Epithelial cell of esophagus (primary cell): Measurements from ENCODE around the gene CWC15.
"Not testable (repeated sequence)": the region's sequence is repeated elsewhere in the genome, so short reads cannot be mapped to it uniquely, and the experiment has no call there.

Experiments used
- DNase-seq: peaks from one replicate; pipeline ENCODE4 v3.0.0; 2010; ENCODE audit warnings: low read depth
- H3K4me3 ChIP-seq: 2 replicates; pipeline ENCODE4 v1.5.1; 2011; ENCODE audit warnings: mild to moderate bottlenecking, low read length, control low read depth
- TF ChIP-seq, protein P1 (sequence below): IDR thresholded peaks from 2 replicates; pipeline ENCODE4 v1.5.1; 2011; ENCODE audit warnings: low read depth, mild to moderate bottlenecking, low read length, control low read depth, inconsistent platforms; ENCODE audit not compliant: insufficient read depth; ENCODE audit errors: missing control alignments

The CWC15 gene

DNA sequence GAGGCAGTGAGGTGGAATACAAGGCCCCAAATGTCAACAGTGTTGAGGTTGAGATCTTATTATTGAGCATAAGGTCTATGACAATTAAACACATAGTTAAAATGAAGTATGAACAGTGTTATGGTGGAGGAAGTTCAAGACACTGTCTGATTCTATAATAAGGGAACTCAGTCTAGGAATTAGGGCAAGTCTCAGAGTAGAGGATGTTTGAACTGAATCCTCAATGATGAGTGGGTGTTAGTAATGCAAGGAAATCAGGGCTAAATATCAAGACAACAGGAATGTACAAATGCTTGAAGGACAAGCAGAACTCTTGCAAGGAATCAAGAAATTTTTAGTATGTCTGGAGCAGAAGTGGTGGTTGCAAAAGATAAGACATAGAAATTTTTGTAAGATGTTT is 53.0 kb downstream of the CWC15 start:
- TF ChIP-seq, protein P1, sequence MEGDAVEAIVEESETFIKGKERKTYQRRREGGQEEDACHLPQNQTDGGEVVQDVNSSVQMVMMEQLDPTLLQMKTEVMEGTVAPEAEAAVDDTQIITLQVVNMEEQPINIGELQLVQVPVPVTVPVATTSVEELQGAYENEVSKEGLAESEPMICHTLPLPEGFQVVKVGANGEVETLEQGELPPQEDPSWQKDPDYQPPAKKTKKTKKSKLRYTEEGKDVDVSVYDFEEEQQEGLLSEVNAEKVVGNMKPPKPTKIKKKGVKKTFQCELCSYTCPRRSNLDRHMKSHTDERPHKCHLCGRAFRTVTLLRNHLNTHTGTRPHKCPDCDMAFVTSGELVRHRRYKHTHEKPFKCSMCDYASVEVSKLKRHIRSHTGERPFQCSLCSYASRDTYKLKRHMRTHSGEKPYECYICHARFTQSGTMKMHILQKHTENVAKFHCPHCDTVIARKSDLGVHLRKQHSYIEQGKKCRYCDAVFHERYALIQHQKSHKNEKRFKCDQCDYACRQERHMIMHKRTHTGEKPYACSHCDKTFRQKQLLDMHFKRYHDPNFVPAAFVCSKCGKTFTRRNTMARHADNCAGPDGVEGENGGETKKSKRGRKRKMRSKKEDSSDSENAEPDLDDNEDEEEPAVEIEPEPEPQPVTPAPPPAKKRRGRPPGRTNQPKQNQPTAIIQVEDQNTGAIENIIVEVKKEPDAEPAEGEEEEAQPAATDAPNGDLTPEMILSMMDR = no peak
- H3K4me3 ChIP-seq = no peak overlapping the region
- DNase-seq = no peak

DNA sequence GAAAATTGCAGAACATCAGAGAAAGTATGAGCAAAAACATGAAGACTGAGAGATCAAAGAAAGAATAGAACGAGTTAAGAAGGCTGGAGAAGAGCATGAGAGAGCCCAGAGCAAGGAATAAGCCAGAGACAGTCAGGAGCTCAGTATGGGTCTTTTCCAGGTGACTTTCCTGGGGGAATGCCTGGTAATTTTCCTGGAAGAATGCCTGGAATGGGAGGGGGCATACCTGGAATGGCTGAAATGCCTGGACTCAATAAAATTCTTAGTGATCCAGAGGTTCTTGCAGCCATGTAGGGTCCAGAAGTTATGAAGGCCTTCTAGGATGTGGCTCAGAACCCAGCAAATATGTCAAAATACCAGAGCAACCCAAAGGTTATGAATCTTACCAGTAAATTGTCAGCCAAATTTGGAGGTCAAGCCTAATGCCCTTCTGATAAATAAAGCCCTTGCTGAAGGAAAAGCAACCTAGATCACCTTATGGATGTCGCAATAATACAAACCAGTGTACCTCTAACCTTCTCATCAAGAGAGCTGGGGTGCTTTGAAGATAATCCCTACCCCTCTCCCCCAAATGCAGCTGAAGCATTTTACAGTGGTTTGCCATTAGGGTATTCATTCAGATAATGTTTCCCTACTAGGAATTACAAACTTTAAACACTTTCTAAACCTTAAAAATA is 59.5 kb downstream of the CWC15 start:
- DNase-seq, H3K4me3 ChIP-seq: not testable (repeated sequence)

DNA sequence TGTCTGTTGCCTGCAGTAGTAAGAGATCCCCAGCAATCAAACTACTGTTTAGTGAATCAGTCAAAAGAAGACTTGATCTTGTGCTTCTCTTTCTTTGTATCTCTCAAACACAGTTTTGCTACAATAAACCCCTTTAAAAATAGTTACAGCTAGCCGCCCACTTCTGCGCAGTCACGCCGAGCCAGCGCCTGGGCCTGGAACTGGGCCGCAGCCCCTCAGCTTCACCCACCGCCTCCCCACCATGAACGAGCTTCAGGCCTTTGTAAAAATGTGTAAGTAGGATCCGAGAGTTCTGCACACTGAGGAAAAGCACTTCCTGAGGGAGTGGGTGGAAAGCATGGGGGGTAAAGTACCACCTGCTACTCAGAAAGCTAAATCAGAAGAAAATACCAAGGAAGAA is 60.5 kb downstream of the CWC15 start:
- no peak overlapping the region for H3K4me3 ChIP-seq
- no peak for DNase-seq
- TF ChIP-seq, protein P1 = no peak
